ENCODE data around the gene PTK7.

The PTK7 gene

GRCh38 chr6:43174263-43175112 lies 98.4 kb downstream of the PTK7 start:
- FAIRE-seq (peak; percentile 92), DNase-seq (ENCODE audit: insufficient read length, low spot score) (peak; percentile 99)

- DNase-seq (ENCODE audit: insufficient read length, low spot score) (no peak), FAIRE-seq (peak; percentile 26)
These were observed 99.7 kb downstream of the PTK7 start for GRCh38 chr6:43175676-43176422.

GRCh38 chr6:43176423-43176786 lies 100.3 kb downstream of the PTK7 start:
- no peak for FAIRE-seq
- DNase-seq (ENCODE audit: insufficient read length, low spot score), result no peak

- DNase-seq (ENCODE audit: insufficient read length, low spot score) (no peak), FAIRE-seq (no peak)
These were observed 102.0 kb downstream of the PTK7 start for GRCh38 chr6:43178150-43178549.

- FAIRE-seq, result no peak
- no peak for DNase-seq (ENCODE audit: insufficient read length, low spot score)
These were observed 103.1 kb downstream of the PTK7 start for GRCh38 chr6:43178951-43179830.

- FAIRE-seq (no peak), DNase-seq (ENCODE audit: insufficient read length, low spot score) (no peak)
These were observed 103.9 kb downstream of the PTK7 start for GRCh38 chr6:43180058-43180457.

GRCh38 chr6:43180985-43181384 lies 104.9 kb downstream of the PTK7 start:
- DNase-seq (ENCODE audit: insufficient read length, low spot score), result no peak
- no peak for FAIRE-seq

- no peak for FAIRE-seq
- DNase-seq (ENCODE audit: insufficient read length, low spot score), result no peak
These were observed 105.5 kb downstream of the PTK7 start for GRCh38 chr6:43181621-43181941.

- DNase-seq (ENCODE audit: insufficient read length, low spot score), result no peak
- FAIRE-seq, result no peak
These were observed 106.1 kb downstream of the PTK7 start, which contains the start of gene CUL9 for GRCh38 chr6:43181942-43182860. Gene CUL9 (plus strand): TSS chr6:43182196. CDS start chr6:43184311, 2,115 bp downstream.

GRCh38 chr6:43183441-43183840 lies 107.3 kb downstream of the PTK7 start:
- no peak for FAIRE-seq
- DNase-seq (ENCODE audit: insufficient read length, low spot score), result no peak

GRCh38 chr6:43184268-43184985 lies 108.3 kb downstream of the PTK7 start:
- FAIRE-seq (no peak), DNase-seq (ENCODE audit: insufficient read length, low spot score) (no peak)

GRCh38 chr6:43185391-43185985 lies 109.4 kb downstream of the PTK7 start:
- FAIRE-seq (no peak), DNase-seq (ENCODE audit: insufficient read length, low spot score) (no peak)

GRCh38 chr6:43186019-43186418 lies 109.9 kb downstream of the PTK7 start:
- DNase-seq (ENCODE audit: insufficient read length, low spot score) (no peak), FAIRE-seq (no peak)

GRCh38 chr6:43186706-43187105 lies 110.6 kb downstream of the PTK7 start:
- no peak for DNase-seq (ENCODE audit: insufficient read length, low spot score)
- FAIRE-seq, result no peak

- no peak for FAIRE-seq
- DNase-seq (ENCODE audit: insufficient read length, low spot score), result no peak
These were observed 111.7 kb downstream of the PTK7 start for GRCh38 chr6:43187821-43188220.

GRCh38 chr6:43188426-43188825 lies 112.3 kb downstream of the PTK7 start:
- DNase-seq (ENCODE audit: insufficient read length, low spot score), result no peak
- FAIRE-seq, result no peak

- no peak for DNase-seq (ENCODE audit: insufficient read length, low spot score)
- no peak for FAIRE-seq
These were observed 113.7 kb downstream of the PTK7 start for GRCh38 chr6:43189776-43190304.

- DNase-seq (ENCODE audit: insufficient read length, low spot score), result no peak
- FAIRE-seq, result no peak
These were observed 116.8 kb downstream of the PTK7 start for GRCh38 chr6:43192911-43193310.

- no peak for FAIRE-seq
- no peak for DNase-seq (ENCODE audit: insufficient read length, low spot score)
These were observed 117.8 kb downstream of the PTK7 start for GRCh38 chr6:43193929-43194328.

Measured in HTR-8/SVneo (cell line).